HG03575 (cell line): Measurements from ENCODE around the gene EIF4G1.

Experiments used
- ATAC-seq: cut with Tn5 transposase; IDR thresholded peaks from one replicate; pipeline ENCODE4 v1.9.1; 2021; ENCODE audit not compliant: unreplicated experiment, insufficient number of reproducible peaks, low FRiP score; ENCODE audit errors: extremely low read depth

Gene EIF4G1

GRCh38 chr3:184380185-184380626 is 65.8 kb downstream of the EIF4G1 start:
- ATAC-seq: no peak

DNA sequence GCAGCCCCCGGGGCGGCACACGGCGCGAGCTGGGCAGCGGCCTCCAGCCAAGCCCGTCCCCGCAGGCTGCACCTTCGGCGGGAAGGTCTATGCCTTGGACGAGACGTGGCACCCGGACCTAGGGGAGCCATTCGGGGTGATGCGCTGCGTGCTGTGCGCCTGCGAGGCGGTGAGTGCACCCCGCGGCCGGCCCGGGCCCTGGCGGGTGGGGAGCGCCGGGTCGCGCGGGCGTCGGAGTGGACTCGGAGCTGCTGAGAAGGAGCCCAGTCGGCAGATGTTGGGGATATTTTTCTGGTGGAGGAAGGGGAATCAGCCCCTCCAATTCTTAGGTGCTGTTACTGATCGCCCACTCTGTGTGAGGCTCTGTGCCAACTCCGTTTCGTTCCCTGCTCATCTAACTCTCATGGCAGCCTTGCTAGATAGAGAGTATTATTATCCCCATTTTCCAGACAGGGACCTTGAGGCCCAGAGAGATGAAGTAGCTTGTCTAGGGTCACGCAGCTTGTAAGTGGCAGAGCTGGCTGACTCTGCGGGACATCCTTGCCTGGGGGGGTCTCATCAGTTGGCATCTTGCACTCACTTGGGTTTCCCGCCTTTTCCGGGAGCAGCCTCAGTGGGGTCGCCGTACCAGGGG is 66.3 kb downstream of the EIF4G1 start:
- no peak for ATAC-seq

DNA sequence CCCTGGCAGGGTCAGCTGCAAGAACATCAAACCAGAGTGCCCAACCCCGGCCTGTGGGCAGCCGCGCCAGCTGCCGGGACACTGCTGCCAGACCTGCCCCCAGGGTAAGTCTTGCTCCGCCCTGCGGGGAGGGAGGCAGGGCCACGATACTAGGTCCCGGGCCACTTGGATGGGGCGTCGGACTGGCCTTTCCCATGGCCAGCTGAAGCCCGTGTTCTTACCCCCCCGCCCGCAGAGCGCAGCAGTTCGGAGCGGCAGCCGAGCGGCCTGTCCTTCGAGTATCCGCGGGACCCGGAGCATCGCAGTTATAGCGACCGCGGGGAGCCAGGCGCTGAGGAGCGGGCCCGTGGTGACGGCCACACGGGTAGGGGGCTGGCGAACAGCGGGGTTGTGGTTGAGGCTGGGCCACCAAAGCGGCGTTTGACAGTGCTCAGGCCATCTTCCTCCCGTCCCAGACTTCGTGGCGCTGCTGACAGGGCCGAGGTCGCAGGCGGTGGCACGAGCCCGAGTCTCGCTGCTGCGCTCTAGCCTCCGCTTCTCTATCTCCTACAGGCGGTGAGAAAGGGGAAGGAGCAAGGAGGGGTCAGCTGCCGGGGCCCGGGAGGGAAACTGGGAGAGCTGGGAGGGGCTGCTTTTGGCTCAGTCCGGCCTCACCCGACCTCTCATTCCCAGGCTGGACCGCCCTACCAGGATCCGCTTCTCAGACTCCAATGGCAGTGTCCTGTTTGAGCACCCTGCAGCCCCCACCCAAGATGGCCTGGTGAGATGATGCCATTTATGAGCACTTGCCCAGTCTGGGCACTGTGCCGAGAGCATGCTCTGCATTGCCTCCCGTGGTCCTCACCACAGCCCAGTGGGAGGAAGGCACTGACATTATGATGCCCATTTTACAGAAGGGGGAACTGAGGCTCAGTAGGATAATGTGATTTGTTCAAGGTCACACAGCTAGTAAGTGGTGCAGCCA is 67.1 kb downstream of the EIF4G1 start:
- no peak for ATAC-seq

DNA sequence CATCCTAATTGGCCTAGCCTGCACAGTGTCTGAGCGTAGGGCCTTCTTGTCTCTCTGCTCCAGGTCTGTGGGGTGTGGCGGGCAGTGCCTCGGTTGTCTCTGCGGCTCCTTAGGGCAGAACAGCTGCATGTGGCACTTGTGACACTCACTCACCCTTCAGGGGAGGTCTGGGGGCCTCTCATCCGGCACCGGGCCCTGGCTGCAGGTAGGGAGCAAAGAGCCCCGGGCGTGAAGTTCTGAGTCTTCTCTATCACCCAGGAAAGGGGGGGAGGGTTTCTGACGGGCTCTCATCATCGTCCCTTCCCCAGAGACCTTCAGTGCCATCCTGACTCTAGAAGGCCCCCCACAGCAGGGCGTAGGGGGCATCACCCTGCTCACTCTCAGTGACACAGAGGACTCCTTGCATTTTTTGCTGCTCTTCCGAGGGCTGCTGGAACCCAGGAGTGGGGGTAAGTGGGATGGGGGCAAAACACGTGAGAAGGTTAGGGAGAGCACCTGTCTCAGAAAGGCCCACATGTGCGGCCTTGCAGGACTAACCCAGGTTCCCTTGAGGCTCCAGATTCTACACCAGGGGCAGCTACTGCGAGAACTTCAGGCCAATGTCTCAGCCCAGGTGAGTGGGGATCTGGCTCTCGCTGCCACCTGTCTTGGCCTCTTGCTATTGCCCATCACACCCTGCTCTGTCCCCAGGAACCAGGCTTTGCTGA is 68.1 kb downstream of the EIF4G1 start:
- no peak for ATAC-seq

GRCh38 chr3:184383033-184383740 is 68.8 kb downstream of the EIF4G1 start:
- ATAC-seq: no peak

GRCh38 chr3:184384342-184384741 is 69.9 kb downstream of the EIF4G1 start:
- no peak for ATAC-seq
